K562 (cell line): ENCODE measurements around the gene FPR1. TPM values are rescaled to one million over a fixed set of nuclear protein-coding genes. Genes with fewer than 3 reads are reported as not detected.
A peak's percentile ranks its signal among the peaks of the same experiment; 100 is the strongest.

Experiments used
- ADNP ChIP-seq: fragments of 200-800 bp; sonication (Bioruptor generic); IDR thresholded peaks from 2 replicates; pipeline ENCODE4 v1.6.1; 2016; ENCODE audit warnings: missing genetic modification characterization, missing compliant biosample characterization
- ARID1B ChIP-seq: fragments of 450-650 bp; IDR thresholded peaks from 2 replicates; pipeline ENCODE4 v1.6.1; 2016; ENCODE audit warnings: antibody characterized with exemption, mild to moderate bottlenecking, inconsistent platforms
- ATF7 ChIP-seq: fragments of 450-650 bp; IDR thresholded peaks from 2 replicates; pipeline ENCODE4 v1.7.1; 2014; ENCODE audit warnings: mild to moderate bottlenecking, moderate library complexity
- CHD4 ChIP-seq: fragments of 200-600 bp; sonication (generic); IDR thresholded peaks from 3 replicates; pipeline ENCODE4 v1.6.1; 2012; ENCODE audit warnings: low read depth, mild to moderate bottlenecking, mixed read lengths, low read length, inconsistent platforms; ENCODE audit not compliant: insufficient read depth, insufficient replicate concordance, poor library complexity, severe bottlenecking
- COPS2 ChIP-seq: fragments of 450-650 bp; conservative IDR thresholded peaks from 2 replicates; pipeline ENCODE4 v1.6.1; 2016; ENCODE audit warnings: mild to moderate bottlenecking, moderate library complexity
- CTBP1 ChIP-seq: fragments of 450-650 bp; IDR thresholded peaks from 2 replicates; pipeline ENCODE4 v1.6.1; 2016; ENCODE audit warnings: borderline replicate concordance
- EP300 ChIP-seq: IDR thresholded peaks from 2 replicates; pipeline ENCODE4 v1.6.1; 2012; ENCODE audit warnings: low read length, improper control_type of control experiment
- GABPA ChIP-seq: fragments of 200-800 bp; sonication (Bioruptor generic); conservative IDR thresholded peaks from 2 replicates; pipeline ENCODE4 v1.6.1; 2016; ENCODE audit warnings: low read depth, missing genetic modification characterization, missing compliant biosample characterization
- HDGF ChIP-seq: fragments of 450-650 bp; IDR thresholded peaks from 2 replicates; pipeline ENCODE4 v1.6.1; 2016
- HNRNPK ChIP-seq: fragments of 200-400 bp; formaldehyde crosslinking; IDR thresholded peaks from one replicate; pipeline ENCODE4 v1.6.1; 2018; ENCODE audit warnings: mild to moderate bottlenecking, low read depth, low read length; ENCODE audit not compliant: poor library complexity, severe bottlenecking
- KAT2B ChIP-seq: IDR thresholded peaks from one replicate; pipeline ENCODE4 v1.6.1; 2012; ENCODE audit warnings: low read depth, mild to moderate bottlenecking, control low read depth, inconsistent platforms, low read length, moderate library complexity
- MXD1 ChIP-seq: fragments of 250-450 bp; sonication (Bioruptor Pico); IDR thresholded peaks from 2 replicates; pipeline ENCODE4 v1.8.0; 2021; ENCODE audit warnings: borderline replicate concordance, mild to moderate bottlenecking, moderate library complexity; ENCODE audit not compliant: poor library complexity, severe bottlenecking
- NR2C1 ChIP-seq, 2 experiments: fragments of 450-650 bp; IDR thresholded peaks; 2 replicates each; pipeline ENCODE4 v1.6.1; 2017; ENCODE audit warnings: mild to moderate bottlenecking in 2 of 2, antibody characterized with exemption in 1 of 2, inconsistent platforms in 1 of 2, missing compliant biosample characterization in 1 of 2, missing genetic modification characterization in 1 of 2
- PRMT5 ChIP-seq: sonication (generic); formaldehyde crosslinking; IDR thresholded peaks from 2 replicates; pipeline ENCODE4 v1.5.0; 2020; ENCODE audit warnings: missing genetic modification reagents
- RFX5 ChIP-seq: IDR thresholded peaks from 2 replicates; pipeline ENCODE4 v1.6.1; 2011; ENCODE audit warnings: low read depth, mild to moderate bottlenecking, improper control_type of control experiment, low read length
- SAFB2 ChIP-seq: fragments of 200-400 bp; formaldehyde crosslinking; IDR thresholded peaks from 2 replicates; pipeline ENCODE4 v1.6.1; 2018; ENCODE audit warnings: borderline replicate concordance, low read length, low read depth, moderate library complexity; ENCODE audit not compliant: severe bottlenecking
- TAL1 ChIP-seq: fragments of 450-650 bp; IDR thresholded peaks from 2 replicates; pipeline ENCODE4 v1.6.1; 2016; ENCODE audit warnings: mild to moderate bottlenecking
- TARDBP ChIP-seq: fragments of 450-650 bp; IDR thresholded peaks from 2 replicates; pipeline ENCODE4 v1.6.1; 2016
- ZKSCAN3 ChIP-seq: fragments of 250-450 bp; sonication (Bioruptor Pico); IDR thresholded peaks from 2 replicates; pipeline ENCODE4 v1.4.0; 2020
- ZNF398 ChIP-seq: fragments of 250-450 bp; sonication (Bioruptor Pico); IDR thresholded peaks from 2 replicates; pipeline ENCODE4 v1.8.0; 2021; ENCODE audit warnings: moderate library complexity, mild to moderate bottlenecking, inconsistent platforms
- ZNF507 ChIP-seq: conservative IDR thresholded peaks from 2 replicates; pipeline ENCODE4 v1.6.1; 2017; ENCODE audit warnings: missing genetic modification characterization, missing compliant biosample characterization
- ZNF561 ChIP-seq: fragments of 450-650 bp; formaldehyde crosslinking; conservative IDR thresholded peaks from 2 replicates; pipeline ENCODE4 v1.4.0; 2020; ENCODE audit warnings: mild to moderate bottlenecking, moderate library complexity
- ZNF717 ChIP-seq: fragments of 250-450 bp; sonication (Bioruptor Pico); IDR thresholded peaks from 2 replicates; pipeline ENCODE4 v1.5.0; 2021
- ZNF785 ChIP-seq: fragments of 250-450 bp; sonication (Bioruptor Pico); IDR thresholded peaks from 2 replicates; pipeline ENCODE4 v1.4.0; 2020; ENCODE audit warnings: mild to moderate bottlenecking
- polyA plus RNA-seq, 8 experiments: library from polyadenylated mRNA; depleted of rRNA in 4 of 8; stranded (reverse) in 5 of 8; unstranded in 3 of 8; fragments of >200 nt; fragmentation: Nextera tagmentation in 2 of 8; fragmentation: Illumina TruSeq in 1 of 8; extraction: Ambion mirVana in 2 of 8; extraction: Trizol in 1 of 8; gene quantifications; 2 replicates each; pipeline versions ENCODE4 v1.2.1 to v1.2.3, GENCODE V29; 2011 to 2014; ENCODE audit warnings: inconsistent platforms in 1 of 8, missing spikeins in 1 of 8
- total RNA-seq, 7 experiments: library from RNA; depleted of rRNA in 6 of 7; stranded (reverse); fragments of >200 nt in 6 of 7; fragmentation: Illumina TruSeq in 2 of 7; extraction: Trizol in 2 of 7; gene quantifications; 2 replicates each; pipeline versions ENCODE4 v1.2.1 to v1.2.3, GENCODE V29; 2011 to 2021; ENCODE audit warnings: low replicate concordance in 1 of 7
- TF ChIP-seq, protein P1 (sequence below): fragments of 450-650 bp; IDR thresholded peaks from 2 replicates; pipeline ENCODE4 v1.6.1; 2017; ENCODE audit warnings: antibody characterized with exemption, mild to moderate bottlenecking

The FPR1 gene
- total and polyA plus RNA-seq, 9 of the 15 experiments (the other 6 are each of a cell fraction or from before 2014, with no cell fraction given), result 0.06 to 0.25 (median 0.14) TPM; not detected in 4

GRCh38 chr19:51796195-51796679, 44.6 kb upstream of the FPR1 start (continued):
- peak; percentile 23; the same call in 1 of the 2 replicates for TF ChIP-seq HDGF
- peak; percentile 92 for TF ChIP-seq TAL1
- no peak for TF ChIP-seq NR2C1 (IDR thresholded peaks at IDR 0.05)
- TF ChIP-seq NR2C1 (tag; IDR thresholded peaks at IDR 0.05), result 0 out of 2 replicates have a peak, but pooled peaks have one; percentile 40
- no peak; the same call in 1 of the 2 replicates for TF ChIP-seq ADNP (tag)
- TF ChIP-seq TARDBP, result no peak
- TF ChIP-seq ZNF717 (CRISPR knock-in tag), result no peak
- no peak for TF ChIP-seq PRMT5 (CRISPR knock-in tag)
- no peak for TF ChIP-seq RFX5
- TF ChIP-seq CTBP1, result peak; percentile 99
- peak; percentile 94 for TF ChIP-seq EP300
- no peak for TF ChIP-seq CHD4
- no peak for TF ChIP-seq ZNF561
- TF ChIP-seq HNRNPK, result no peak
- no peak for TF ChIP-seq COPS2
- TF ChIP-seq, protein P1, sequence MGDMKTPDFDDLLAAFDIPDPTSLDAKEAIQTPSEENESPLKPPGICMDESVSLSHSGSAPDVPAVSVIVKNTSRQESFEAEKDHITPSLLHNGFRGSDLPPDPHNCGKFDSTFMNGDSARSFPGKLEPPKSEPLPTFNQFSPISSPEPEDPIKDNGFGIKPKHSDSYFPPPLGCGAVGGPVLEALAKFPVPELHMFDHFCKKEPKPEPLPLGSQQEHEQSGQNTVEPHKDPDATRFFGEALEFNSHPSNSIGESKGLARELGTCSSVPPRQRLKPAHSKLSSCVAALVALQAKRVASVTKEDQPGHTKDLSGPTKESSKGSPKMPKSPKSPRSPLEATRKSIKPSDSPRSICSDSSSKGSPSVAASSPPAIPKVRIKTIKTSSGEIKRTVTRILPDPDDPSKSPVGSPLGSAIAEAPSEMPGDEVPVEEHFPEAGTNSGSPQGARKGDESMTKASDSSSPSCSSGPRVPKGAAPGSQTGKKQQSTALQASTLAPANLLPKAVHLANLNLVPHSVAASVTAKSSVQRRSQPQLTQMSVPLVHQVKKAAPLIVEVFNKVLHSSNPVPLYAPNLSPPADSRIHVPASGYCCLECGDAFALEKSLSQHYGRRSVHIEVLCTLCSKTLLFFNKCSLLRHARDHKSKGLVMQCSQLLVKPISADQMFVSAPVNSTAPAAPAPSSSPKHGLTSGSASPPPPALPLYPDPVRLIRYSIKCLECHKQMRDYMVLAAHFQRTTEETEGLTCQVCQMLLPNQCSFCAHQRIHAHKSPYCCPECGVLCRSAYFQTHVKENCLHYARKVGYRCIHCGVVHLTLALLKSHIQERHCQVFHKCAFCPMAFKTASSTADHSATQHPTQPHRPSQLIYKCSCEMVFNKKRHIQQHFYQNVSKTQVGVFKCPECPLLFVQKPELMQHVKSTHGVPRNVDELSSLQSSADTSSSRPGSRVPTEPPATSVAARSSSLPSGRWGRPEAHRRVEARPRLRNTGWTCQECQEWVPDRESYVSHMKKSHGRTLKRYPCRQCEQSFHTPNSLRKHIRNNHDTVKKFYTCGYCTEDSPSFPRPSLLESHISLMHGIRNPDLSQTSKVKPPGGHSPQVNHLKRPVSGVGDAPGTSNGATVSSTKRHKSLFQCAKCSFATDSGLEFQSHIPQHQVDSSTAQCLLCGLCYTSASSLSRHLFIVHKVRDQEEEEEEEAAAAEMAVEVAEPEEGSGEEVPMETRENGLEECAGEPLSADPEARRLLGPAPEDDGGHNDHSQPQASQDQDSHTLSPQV, result peak; percentile 82
- TF ChIP-seq MXD1 (CRISPR knock-in tag), result no peak
- peak; percentile 71 for TF ChIP-seq ATF7
- peak; percentile 96 for TF ChIP-seq ARID1B
- no peak for TF ChIP-seq ZNF398
- no peak for TF ChIP-seq ZNF785
- TF ChIP-seq ZNF507 (tag), result no peak
- no peak for TF ChIP-seq SAFB2
- TF ChIP-seq ZKSCAN3 (CRISPR knock-in tag), result no peak
- TF ChIP-seq GABPA (tag), result no peak
- TF ChIP-seq KAT2B, result no peak
